ENCODE measurements around the gene SLITRK1.

Gene SLITRK1

GRCh38 chr13:83865161-83866137, 16.8 kb downstream of the SLITRK1 start:
- no peak for FAIRE-seq

DNA sequence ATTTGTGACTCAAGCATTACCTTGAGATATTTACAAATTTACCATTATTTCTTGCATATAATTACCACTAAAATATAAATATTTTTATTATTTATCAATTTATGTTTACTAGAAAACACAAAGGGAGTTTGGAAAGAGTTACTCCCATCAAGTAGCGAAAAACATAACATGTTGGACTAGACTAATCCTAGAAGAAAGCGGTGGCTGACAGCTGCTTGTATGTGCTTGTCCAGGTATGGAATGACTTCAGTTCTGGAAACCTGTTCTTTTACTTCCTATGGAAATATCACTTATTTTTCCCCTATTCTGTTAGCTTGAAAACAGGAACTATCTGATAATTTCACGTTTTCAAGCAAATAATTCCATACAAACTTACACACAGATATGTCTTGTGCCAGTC, 28.5 kb downstream of the SLITRK1 start:
- FAIRE-seq = no peak

DNA sequence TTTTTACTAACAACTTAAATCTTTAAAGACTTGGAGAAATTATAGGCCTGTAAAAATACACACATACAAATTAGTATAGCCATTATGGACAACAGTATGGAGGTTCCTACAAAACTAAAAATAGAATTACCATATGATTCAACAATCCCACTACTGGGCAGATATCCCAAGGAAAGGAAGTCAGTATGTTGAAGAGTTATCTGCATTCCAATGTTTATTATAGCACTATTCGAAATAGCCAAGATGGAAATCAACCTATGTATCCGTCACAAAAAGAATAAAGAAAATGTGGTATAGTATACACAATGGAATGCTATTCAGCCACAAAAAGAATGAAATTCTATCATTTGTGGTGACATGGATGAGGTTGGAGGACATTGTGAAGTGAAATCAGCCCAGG, 37.2 kb downstream of the SLITRK1 start:
- no peak for FAIRE-seq

- FAIRE-seq = no peak
Measured at GRCh38 chr13:83839146-83839545, 43.1 kb downstream of the SLITRK1 start.

DNA sequence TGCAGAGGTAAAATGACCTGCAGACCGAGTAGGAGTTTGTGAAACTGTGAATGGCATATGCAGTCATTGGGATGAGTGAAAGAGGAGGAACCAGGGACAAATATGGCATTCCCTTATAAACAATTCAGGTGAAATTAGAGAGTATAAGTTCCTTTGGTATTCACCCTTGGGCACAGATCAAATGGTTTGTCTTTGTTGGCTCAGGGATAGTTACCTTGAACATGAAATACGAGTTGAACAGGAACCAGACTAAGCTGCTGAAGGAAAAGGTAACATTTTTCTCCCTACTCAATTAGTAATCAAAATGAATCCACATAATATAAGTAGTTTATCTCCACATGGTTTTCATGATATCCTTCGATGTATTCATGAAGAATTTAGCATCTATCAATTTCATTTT, 50.5 kb downstream of the SLITRK1 start:
- no peak for FAIRE-seq

DNA sequence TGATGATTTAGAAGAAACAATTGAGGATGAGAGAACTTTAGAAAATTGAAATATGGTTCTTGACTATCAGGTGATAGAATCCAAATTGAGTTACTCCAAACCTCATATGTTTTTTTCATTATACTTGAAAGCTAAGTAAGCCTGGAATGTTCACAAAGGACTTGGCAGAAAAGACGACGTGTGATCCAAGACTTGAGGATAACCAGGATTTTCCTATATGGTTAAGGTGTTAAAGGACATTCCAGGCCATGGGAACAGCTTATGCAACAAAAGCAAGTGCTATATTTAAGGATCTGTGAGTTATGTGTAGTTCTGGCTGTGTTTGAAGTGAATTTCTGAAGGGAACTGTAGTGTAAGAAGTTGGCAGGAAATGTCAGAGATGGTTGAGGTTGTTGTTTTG, 52.5 kb downstream of the SLITRK1 start:
- no peak for FAIRE-seq

GRCh38 chr13:83827338-83827737, 54.9 kb downstream of the SLITRK1 start:
- no peak for FAIRE-seq
